Measurements from ENCODE around the gene RMDN2. TPM values are rescaled to one million over a fixed set of nuclear protein-coding genes. Genes with fewer than 3 reads are reported as not detected.
"Not testable (repeated sequence)": the region's sequence is repeated elsewhere in the genome, so short reads cannot be mapped to it uniquely, and the experiment has no call there.

RMDN2 gene
- total RNA-seq, 4 donors from 2014 or later: 5.3 to 12.0 (median 7.8) TPM

GRCh38 chr2:37993143-37993542, 68.1 kb downstream of the RMDN2 start:
- ATAC-seq (ENCODE audit: low FRiP score) (no peak), DNase-seq (ENCODE audit: low spot score) (no peak)
- TF ChIP-seq CTCF (IDR thresholded peaks at IDR 0.05): no peak

- TF ChIP-seq CTCF (IDR thresholded peaks at IDR 0.05): no peak
- DNase-seq (ENCODE audit: low spot score) (no peak), ATAC-seq (ENCODE audit: low FRiP score) (no peak)
Observed at GRCh38 chr2:37997629-37998028, 72.5 kb downstream of the RMDN2 start.

DNA sequence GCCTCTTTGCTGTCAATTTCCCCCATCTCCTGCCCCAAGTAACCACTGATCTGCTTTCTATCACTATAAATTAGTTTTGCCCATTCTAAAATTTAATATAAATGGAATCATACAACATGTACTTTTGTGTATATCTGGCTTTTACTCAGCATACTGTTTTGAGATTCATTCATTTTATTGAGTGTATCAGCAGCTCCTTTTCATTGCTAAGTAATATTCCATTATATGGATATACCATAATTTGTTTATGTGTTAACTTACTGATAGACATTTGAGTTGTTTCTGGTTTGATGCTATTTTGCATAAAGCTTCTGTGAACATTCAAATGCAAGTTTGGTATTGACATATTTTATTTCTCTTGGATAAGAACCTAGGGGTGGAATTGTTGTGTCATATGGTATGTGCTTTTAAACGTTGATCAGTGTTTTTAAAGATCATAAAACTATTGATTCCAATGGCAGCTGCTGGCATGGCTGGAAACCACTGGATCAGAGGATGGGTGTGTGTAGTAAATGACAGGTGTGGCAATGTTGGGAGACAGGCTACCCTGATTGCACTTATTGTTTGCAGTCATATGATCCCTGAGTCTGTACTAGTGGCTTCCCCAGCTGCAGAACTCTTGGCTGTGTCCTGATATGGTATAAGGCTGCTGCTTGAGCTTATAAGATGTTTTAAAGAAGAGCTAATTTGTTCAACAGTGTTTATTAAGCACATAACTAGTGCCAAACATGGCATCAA, 75.6 kb downstream of the RMDN2 start:
- ATAC-seq (ENCODE audit: low FRiP score): no peak
- no peak for DNase-seq (ENCODE audit: low spot score)

DNA sequence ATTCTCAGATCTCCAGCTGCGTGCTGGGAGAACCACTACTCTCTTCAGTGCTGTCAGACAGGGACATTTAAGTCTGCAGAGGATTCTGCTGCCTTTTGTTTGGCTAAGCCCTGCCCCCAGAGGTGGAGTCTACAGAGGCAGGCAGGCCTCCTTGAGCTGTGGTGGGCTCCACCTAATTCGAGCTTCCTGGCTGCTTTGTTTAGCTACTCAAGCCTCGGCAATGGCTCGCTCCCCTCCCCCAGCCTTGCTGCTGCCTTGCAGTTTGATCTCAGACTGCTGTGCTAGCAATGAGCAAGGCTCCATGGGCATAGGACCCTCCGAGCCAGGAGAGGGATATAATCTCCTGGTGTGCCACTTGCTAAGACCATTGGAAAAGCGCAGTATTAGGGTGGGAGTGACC, 85.1 kb downstream of the RMDN2 start:
- not testable (repeated sequence) for ATAC-seq (ENCODE audit: low FRiP score); DNase-seq (ENCODE audit: low spot score)

More for the DNA sequence above, 75.6 kb downstream of the RMDN2 start:
- no peak for TF ChIP-seq CTCF (IDR thresholded peaks at IDR 0.05)

- no peak for TF ChIP-seq CTCF (IDR thresholded peaks at IDR 0.05)
Observed at GRCh38 chr2:38010995-38011394, 85.9 kb downstream of the RMDN2 start.

DNA sequence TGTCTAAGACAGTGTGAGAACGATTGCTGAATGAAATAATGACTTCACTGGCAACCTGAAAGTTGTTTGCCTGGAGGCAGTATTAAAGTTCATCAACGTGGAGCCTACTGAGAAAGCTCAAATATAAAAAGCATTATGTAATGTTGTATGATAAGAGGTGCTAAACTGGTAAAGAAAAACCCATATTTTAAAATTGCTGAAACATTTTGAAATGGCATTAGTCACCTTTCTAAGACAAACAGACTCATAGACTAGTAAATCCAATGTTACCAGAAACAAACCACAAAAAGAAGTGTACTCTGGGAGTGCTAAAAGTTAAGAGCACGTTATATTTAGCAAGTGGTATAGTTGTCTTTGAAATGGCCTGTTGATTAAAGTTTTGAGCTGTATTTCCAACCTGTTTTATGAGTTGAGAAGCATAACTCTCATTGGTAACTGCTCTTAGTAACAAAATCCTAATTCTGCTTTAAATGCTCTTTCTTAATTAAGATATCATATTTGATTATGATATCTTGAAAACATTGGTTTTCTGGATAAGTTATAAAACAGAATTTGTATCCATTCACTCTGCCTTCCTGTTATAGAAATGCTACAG, 88.2 kb downstream of the RMDN2 start:
- no peak for TF ChIP-seq CTCF (IDR thresholded peaks at IDR 0.05)
- DNase-seq (ENCODE audit: low spot score) (no peak), ATAC-seq (ENCODE audit: low FRiP score) (no peak)

More at GRCh38 chr2:38010995-38011394, 85.9 kb downstream of the RMDN2 start:
- ATAC-seq (ENCODE audit: low FRiP score): no peak
- no peak for DNase-seq (ENCODE audit: low spot score)

- TF ChIP-seq CTCF (IDR thresholded peaks at IDR 0.05): no peak
- no peak for DNase-seq (ENCODE audit: low spot score)
- ATAC-seq (ENCODE audit: low FRiP score): no peak
Observed at GRCh38 chr2:38016219-38016618, 91.1 kb downstream of the RMDN2 start.

Measured in omental fat pad (tissue), 4 donors.